SK-N-SH (cell line): ENCODE data around the gene SLC27A4. TPM values are rescaled to one million over a fixed set of nuclear protein-coding genes. Genes with fewer than 3 reads are reported as not detected.
A peak's percentile ranks its signal among the peaks of the same experiment; 100 is the strongest.

Source experiments
- CTCF ChIA-PET: fragments of 300-600, 350-600 bp; formaldehyde crosslinking; extraction: SDS; loops from one replicate; lab custom pipeline; 2021; lab: Yijun Ruan, JAX
- POLR2A ChIA-PET: fragments of 350-600 bp; sonication (Branson Sonifier 250); formaldehyde crosslinking; extraction: SDS; loops from one replicate; lab custom pipeline; 2020; ENCODE audit warnings: antibody characterized with exemption, inconsistent platforms; lab: Yijun Ruan, JAX
- DNase-seq: peaks from one replicate; pipeline ENCODE4 v3.0.0; 2012
- H2AFZ ChIP-seq: fragments of 200-600 bp; sonication (generic); 2 replicates; pipeline ENCODE4 v1.8.1; 2016; ENCODE audit warnings: antibody characterized with exemption, mild to moderate bottlenecking, low read depth
- H3F3A ChIP-seq: fragments of 200-600 bp; sonication (generic); replicated peaks from 2 replicates; pipeline ENCODE3; 2016; ENCODE audit warnings: antibody characterized with exemption, mild to moderate bottlenecking; ENCODE audit not compliant: insufficient read depth
- H3K27ac ChIP-seq, 2 experiments: fragments of 200-500 bp in 1 of 2; fragments of 200-600 bp in 1 of 2; sonication (Bioruptor generic) in 1 of 2; sonication (generic), shearing (Covaris generic) in 1 of 2; 2 replicates each; pipeline versions ENCODE4 v1.5.1 to v1.6.1; 2014 to 2016; ENCODE audit warnings: low read depth in 2 of 2, inconsistent platforms in 1 of 2, low read length in 1 of 2, mild to moderate bottlenecking in 1 of 2, mixed read lengths in 1 of 2
- H3K27me3 ChIP-seq: fragments of 200-600 bp; sonication (generic), shearing (Covaris generic); 2 replicates; pipeline ENCODE4 v1.6.1; 2016; ENCODE audit warnings: mixed run types; ENCODE audit not compliant: insufficient read depth
- H3K36me3 ChIP-seq, 2 experiments: fragments of 200-500 bp in 1 of 2; fragments of 200-600 bp in 1 of 2; sonication (Bioruptor generic) in 1 of 2; sonication (generic) in 1 of 2; replicated peaks in 1 of 2; 2 replicates each; pipeline versions ENCODE3 to v1.5.1; 2014 to 2016; ENCODE audit warnings: low read length in 1 of 2, mild to moderate bottlenecking in 1 of 2; ENCODE audit not compliant: insufficient read depth in 2 of 2, control insufficient read depth in 1 of 2
- H3K4me1 ChIP-seq, 2 experiments: fragments of 200-500 bp in 1 of 2; fragments of 200-600 bp in 1 of 2; sonication (Bioruptor generic) in 1 of 2; sonication (generic), shearing (Covaris generic) in 1 of 2; 2 replicates each; pipeline versions ENCODE4 v1.5.1 to v1.6.1; 2014 to 2016; ENCODE audit warnings: low read depth in 1 of 2, low read length in 1 of 2, mixed run types in 1 of 2; ENCODE audit not compliant: insufficient read depth in 2 of 2, control insufficient read depth in 1 of 2
- H3K4me2 ChIP-seq: fragments of 200-600 bp; sonication (generic), shearing (Covaris generic); 2 replicates; pipeline ENCODE4 v1.6.1; 2017; ENCODE audit warnings: mixed run types
- H3K4me3 ChIP-seq, 2 experiments: fragments of 200-500 bp in 1 of 2; fragments of 200-600 bp in 1 of 2; sonication (Bioruptor generic) in 1 of 2; sonication (generic), shearing (Covaris generic) in 1 of 2; 2 replicates each; pipeline versions ENCODE4 v1.5.1 to v1.8.1; 2014 to 2016; ENCODE audit warnings: low read depth in 2 of 2, inconsistent platforms in 1 of 2, low read length in 1 of 2, mild to moderate bottlenecking in 1 of 2, mixed read lengths in 1 of 2, moderate library complexity in 1 of 2
- H3K79me2 ChIP-seq: fragments of 200-600 bp; sonication (generic); 2 replicates; pipeline ENCODE4 v1.8.1; 2017; ENCODE audit warnings: mild to moderate bottlenecking; ENCODE audit not compliant: insufficient read depth
- H3K9ac ChIP-seq: fragments of 200-600 bp; sonication (generic); 2 replicates; pipeline ENCODE4 v1.6.1; 2017; ENCODE audit warnings: mixed run types
- H3K9me2 ChIP-seq: fragments of 200-600 bp; sonication (generic); 2 replicates; pipeline ENCODE4 v1.6.1; 2017; ENCODE audit warnings: mixed run types
- H3K9me3 ChIP-seq: fragments of 200-600 bp; sonication (generic); 2 replicates; pipeline ENCODE4 v1.6.1; 2017; ENCODE audit warnings: mixed run types, mild to moderate bottlenecking, moderate library complexity
- H4K20me1 ChIP-seq: fragments of 200-600 bp; sonication (generic); 2 replicates; pipeline ENCODE4 v1.6.1; 2017; ENCODE audit warnings: mild to moderate bottlenecking, mixed run types; ENCODE audit not compliant: insufficient read depth
- CTCF ChIP-seq: fragments of 200-600 bp; sonication (generic); IDR thresholded peaks from 2 replicates; pipeline ENCODE4 v1.6.1; 2017; ENCODE audit warnings: antibody characterized with exemption, mild to moderate bottlenecking, moderate library complexity
- ELF1 ChIP-seq: IDR thresholded peaks from 2 replicates; pipeline ENCODE4 v1.4.0; 2012
- FOXJ3 ChIP-seq: sonication (generic); formaldehyde crosslinking; IDR thresholded peaks from 2 replicates; pipeline ENCODE4 v1.5.1; 2020; ENCODE audit warnings: mild to moderate bottlenecking, missing genetic modification reagents
- IRF3 ChIP-seq: fragments of 150-350 bp; IDR thresholded peaks from 2 replicates; pipeline ENCODE4 v1.6.1; 2016; ENCODE audit warnings: mild to moderate bottlenecking, low read depth, low read length
- MEF2A ChIP-seq: IDR thresholded peaks from 2 replicates; pipeline ENCODE4 v1.4.0; 2012; ENCODE audit warnings: low read depth, borderline replicate concordance
- RAD21 ChIP-seq: IDR thresholded peaks from 2 replicates; pipeline ENCODE4 v1.6.1; 2012; ENCODE audit warnings: mild to moderate bottlenecking, low read length
- ZBTB33 ChIP-seq: IDR thresholded peaks from 2 replicates; pipeline ENCODE4 v1.4.0; 2012; ENCODE audit warnings: low read depth, borderline replicate concordance
- WGBS: methylation state at CpG from one replicate; pipeline ENCODE4 v1.1.6; 2017; ENCODE audit warnings: low lambda C conversion rate; 5-methylcytosine and 5-hydroxymethylcytosine counted together
- polyA plus RNA-seq, 3 experiments: library from polyadenylated mRNA; depleted of rRNA; stranded (reverse); fragments of >200 nt; gene quantifications; 2 replicates each; pipeline ENCODE4 v1.2.3, GENCODE V29; 2012

SLC27A4 gene
- polyA plus RNA-seq, 1 of the 3 experiments (the other 2 are of a cell fraction) = 24.1 TPM

- POLR2A ChIA-PET = no interaction called here
Observed at GRCh38 chr9:128409978-128410377, 69.7 kb downstream of the SLC27A4 start.

More at GRCh38 chr9:128409978-128410377, 69.7 kb downstream of the SLC27A4 start:
- Histone ChIP-seq H3K36me3 (no peaks in the 10 kb centered on the region), H3F3A (no peaks in the 10 kb centered on the region)
- TF ChIP-seq ELF1 (no peak), MEF2A (no peak), IRF3 (no peak), ZBTB33 (no peak), CTCF (peak; percentile 26), FOXJ3 (CRISPR knock-in tag) (no peak), RAD21 (0 out of 2 replicates have a peak, but pooled peaks have one; percentile 13)
- TF ChIP-seq, all 33 proteins: peak for 2
- no peak overlapping the region for H3K9ac ChIP-seq
- CTCF ChIA-PET = interaction anchor here (0.7 to 9.3 kb wide), 7 partner anchors 10 to 113 kb away, joined by 3 to 113 read pairs (median 15); partner anchors contain the start of gene CERCAM
- H3K4me2 ChIP-seq = no peak overlapping the region
- peaks cover 0 to 2% of the 10 kb centered on the region in 2 experiments; a peak in 1 of 4 replicates for H3K4me1 ChIP-seq
- H3K4me3 ChIP-seq = no peak overlapping the region
- no peak overlapping the region for H2AFZ ChIP-seq
- H4K20me1 ChIP-seq = no peaks in the 10 kb centered on the region
- no peaks in the 10 kb centered on the region for H3K9me2 ChIP-seq
- no peak overlapping the region for H3K27ac ChIP-seq
- no peak for DNase-seq
- no peaks in the 10 kb centered on the region for H3K79me2 ChIP-seq
- WGBS = 67% methylated on average over 6 of the region's 6 CpGs
- no peaks in the 10 kb centered on the region; the same call in 1 of the 2 replicates for H3K27me3 ChIP-seq
- no peaks in the 10 kb centered on the region for H3K9me3 ChIP-seq

Other genes starting within 250 kb of the SLC27A4 start
- gene PTGES2, start 212.8 kb upstream of the SLC27A4 start, polyA plus RNA-seq (2012; rRNA removed) = 130 and 141 TPM in 2 replicates
- gene LCN2, start 191.1 kb upstream of the SLC27A4 start, polyA plus RNA-seq (2012; rRNA removed) = not detected in 2 replicates
- 79.4 and 109 TPM in 2 replicates for gene BBLN, start 180.3 kb upstream of the SLC27A4 start, polyA plus RNA-seq (2012; rRNA removed)
- gene CIZ1, start 149.0 kb upstream of the SLC27A4 start, polyA plus RNA-seq (2012; rRNA removed) = 36.6 and 37.0 TPM in 2 replicates
- 31.0 and 35.7 TPM in 2 replicates for gene DNM1, start 137.1 kb upstream of the SLC27A4 start, polyA plus RNA-seq (2012; rRNA removed)
- gene GOLGA2, start 64.5 kb upstream of the SLC27A4 start, polyA plus RNA-seq (2012; rRNA removed) = 103 and 120 TPM in 2 replicates
- gene SWI5, start 64.3 kb upstream of the SLC27A4 start, polyA plus RNA-seq (2012; rRNA removed) = 84.1 and 89.7 TPM in 2 replicates
- gene TRUB2, start 18.1 kb upstream of the SLC27A4 start, polyA plus RNA-seq (2012; rRNA removed) = 18.8 and 23.3 TPM in 2 replicates
- 54.7 and 57.2 TPM in 2 replicates for gene COQ4, start 17.7 kb upstream of the SLC27A4 start, polyA plus RNA-seq (2012; rRNA removed)
- gene URM1, start 30.8 kb downstream of the SLC27A4 start, polyA plus RNA-seq (2012; rRNA removed) = 58.9 and 61.5 TPM in 2 replicates
- gene CERCAM, start 80.3 kb downstream of the SLC27A4 start, polyA plus RNA-seq (2012; rRNA removed) = 128 and 131 TPM in 2 replicates
- gene ODF2, start 115.5 kb downstream of the SLC27A4 start, polyA plus RNA-seq (2012; rRNA removed) = 32.7 and 35.7 TPM in 2 replicates
- 13.8 and 15.9 TPM in 2 replicates for gene GLE1, start 164.2 kb downstream of the SLC27A4 start, polyA plus RNA-seq (2012; rRNA removed)
- 142 and 177 TPM in 2 replicates for gene SPTAN1, start 212.1 kb downstream of the SLC27A4 start, polyA plus RNA-seq (2012; rRNA removed)